Caco-2 (cell line): ENCODE results near the gene MAD1L1. TPM values are rescaled to one million over a fixed set of nuclear protein-coding genes. Genes with fewer than 3 reads are reported as not detected.
A peak's percentile ranks its signal among the peaks of the same experiment; 100 is the strongest.

Source experiments
- BruUV-seq: library from RNA; stranded (reverse); fragments of 400-500 nt; replicated peaks from 2 replicates; lab custom pipeline; 2021; lab: Mats Ljungman, UMichigan
- CTCF ChIA-PET: fragments of 300-600 bp; sonication (Branson Sonifier 250); formaldehyde crosslinking; loops from one replicate; lab custom pipeline; 2022; ENCODE audit warnings: antibody characterized with exemption; lab: Charles Lee
- POLR2A ChIA-PET: fragments of 300-600 bp; sonication (Branson Sonifier 250); formaldehyde crosslinking; loops from one replicate; lab custom pipeline; 2022; ENCODE audit warnings: antibody characterized with exemption; lab: Charles Lee
- DNase-seq, 2 experiments: peaks; one replicate each; pipeline versions ENCODE4 v3.0.0 to v3.0.0-alpha.2; 2020 to 2022
- H3K27me3 ChIP-seq: replicated peaks from 2 replicates; pipeline ENCODE4 v1.6.0; 2011; ENCODE audit warnings: low read length; ENCODE audit not compliant: control insufficient read depth, insufficient read depth
- H3K36me3 ChIP-seq: 2 replicates; pipeline ENCODE4 v1.5.1; 2011; ENCODE audit warnings: low read length; ENCODE audit not compliant: control insufficient read depth, insufficient read depth
- H3K4me1 ChIP-seq: fragments of 250-450 bp; sonication (Bioruptor Pico); 2 replicates; pipeline ENCODE4 v1.5.1; 2020; ENCODE audit warnings: mild to moderate bottlenecking
- H3K4me3 ChIP-seq: 2 replicates; pipeline ENCODE4 v1.5.1; 2011; ENCODE audit warnings: low read depth, mild to moderate bottlenecking, control low read depth, low read length
- H3K9me3 ChIP-seq: fragments of 250-450 bp; sonication (Bioruptor Pico); 2 replicates; pipeline ENCODE4 v1.5.1; 2020; ENCODE audit warnings: mild to moderate bottlenecking, moderate library complexity
- H3K27ac Mint-ChIP-seq: one replicate; pipeline ENCODE4 v1.8.0; 2022; ENCODE audit warnings: mixed read lengths; ENCODE audit not compliant: unreplicated experiment
- H3K27me3 Mint-ChIP-seq: one replicate; pipeline ENCODE4 v1.8.0; 2022; ENCODE audit warnings: mixed read lengths; ENCODE audit not compliant: insufficient read depth, unreplicated experiment
- H3K36me3 Mint-ChIP-seq: one replicate; pipeline ENCODE4 v1.8.0; 2022; ENCODE audit warnings: mild to moderate bottlenecking, mixed read lengths; ENCODE audit not compliant: insufficient read depth, unreplicated experiment
- H3K4me1 Mint-ChIP-seq: one replicate; pipeline ENCODE4 v1.8.0; 2022; ENCODE audit warnings: low read depth, mixed read lengths; ENCODE audit not compliant: unreplicated experiment
- H3K4me3 Mint-ChIP-seq: one replicate; pipeline ENCODE4 v1.8.0; 2022; ENCODE audit warnings: mild to moderate bottlenecking, moderate library complexity, mixed read lengths; ENCODE audit not compliant: unreplicated experiment
- H3K9me3 Mint-ChIP-seq: one replicate; pipeline ENCODE4 v1.8.0; 2022; ENCODE audit warnings: mixed read lengths; ENCODE audit not compliant: unreplicated experiment
- intact Hi-C: fragments of 100-400 bp; cut with micrococcal nuclease; formaldehyde crosslinking; loops from one replicate; pipeline ENCODE4 v1.10.0; 2022; ENCODE audit not compliant: unreplicated experiment
- total RNA-seq: library from RNA; stranded (reverse); gene quantifications from 2 replicates; pipeline ENCODE4 v1.2.3, GENCODE V29; 2022
- TF ChIP-seq, protein P1 (sequence below), 2 experiments: fragments of 200-600 bp in 1 of 2; IDR thresholded peaks; 1 replicate in 1 of 2; 2 replicates in 1 of 2; pipeline versions ENCODE4 v1.5.1 to v1.8.0; 2011 to 2022; ENCODE audit warnings: antibody characterized with exemption in 1 of 2, control low read depth in 1 of 2, inconsistent platforms in 1 of 2, low read depth in 1 of 2, low read length in 1 of 2, mild to moderate bottlenecking in 1 of 2, moderate library complexity in 1 of 2; ENCODE audit not compliant: insufficient read depth in 1 of 2, severe bottlenecking in 1 of 2, unreplicated experiment in 1 of 2

Gene MAD1L1
- total RNA-seq, 1 experiment from 2014 or later = 58.6 TPM

DNA sequence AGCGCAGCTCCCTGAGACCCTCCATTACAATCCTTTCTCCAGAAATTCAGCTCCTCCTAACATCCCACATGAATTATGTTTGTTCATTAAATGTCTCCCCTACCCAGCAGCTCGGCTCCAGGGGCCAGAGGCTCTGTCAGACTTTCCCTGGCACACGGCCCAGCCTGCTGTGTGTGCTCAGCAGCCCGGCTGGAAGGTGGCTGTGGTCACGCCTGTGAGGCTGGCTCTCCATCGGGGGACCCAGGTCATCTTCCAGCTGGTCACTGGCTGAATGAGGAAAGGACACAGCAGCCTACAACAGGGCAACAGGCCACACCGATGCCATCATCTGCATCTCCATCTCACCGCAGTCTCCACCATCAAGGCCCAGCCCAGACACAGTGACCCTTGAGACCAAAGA, 219.8 kb downstream of the MAD1L1 start:
- no peaks in the 10 kb centered on the region for H3K27me3 ChIP-seq
- no peak overlapping the region for H3K4me3 Mint-ChIP-seq
- no peaks in the 10 kb centered on the region for H3K4me1 ChIP-seq
- no peaks in the 10 kb centered on the region for H3K4me1 Mint-ChIP-seq
- no peaks in the 10 kb centered on the region; the same call in 1 of the 2 replicates for H3K36me3 ChIP-seq
- intact Hi-C loops = no loop called here
- TF ChIP-seq, protein P1, sequence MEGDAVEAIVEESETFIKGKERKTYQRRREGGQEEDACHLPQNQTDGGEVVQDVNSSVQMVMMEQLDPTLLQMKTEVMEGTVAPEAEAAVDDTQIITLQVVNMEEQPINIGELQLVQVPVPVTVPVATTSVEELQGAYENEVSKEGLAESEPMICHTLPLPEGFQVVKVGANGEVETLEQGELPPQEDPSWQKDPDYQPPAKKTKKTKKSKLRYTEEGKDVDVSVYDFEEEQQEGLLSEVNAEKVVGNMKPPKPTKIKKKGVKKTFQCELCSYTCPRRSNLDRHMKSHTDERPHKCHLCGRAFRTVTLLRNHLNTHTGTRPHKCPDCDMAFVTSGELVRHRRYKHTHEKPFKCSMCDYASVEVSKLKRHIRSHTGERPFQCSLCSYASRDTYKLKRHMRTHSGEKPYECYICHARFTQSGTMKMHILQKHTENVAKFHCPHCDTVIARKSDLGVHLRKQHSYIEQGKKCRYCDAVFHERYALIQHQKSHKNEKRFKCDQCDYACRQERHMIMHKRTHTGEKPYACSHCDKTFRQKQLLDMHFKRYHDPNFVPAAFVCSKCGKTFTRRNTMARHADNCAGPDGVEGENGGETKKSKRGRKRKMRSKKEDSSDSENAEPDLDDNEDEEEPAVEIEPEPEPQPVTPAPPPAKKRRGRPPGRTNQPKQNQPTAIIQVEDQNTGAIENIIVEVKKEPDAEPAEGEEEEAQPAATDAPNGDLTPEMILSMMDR (IDR thresholded peaks at IDR 0.05; ENCODE audit: insufficient read depth in 1 of 2, low read depth in 1 of 2, low read length in 1 of 2, severe bottlenecking in 1 of 2, unreplicated experiment in 1 of 2) = no peak
- no peak overlapping the region for H3K27ac Mint-ChIP-seq
- no peaks in the 10 kb centered on the region for H3K9me3 ChIP-seq
- H3K27me3 Mint-ChIP-seq = no peaks in the 10 kb centered on the region
- peak in 1 of 2 experiments; percentile 19 for DNase-seq
- peaks cover 6% of the 10 kb centered on the region for H3K36me3 Mint-ChIP-seq
- H3K4me3 ChIP-seq = no peak overlapping the region
- CTCF ChIA-PET = no interaction called here
- POLR2A ChIA-PET = no interaction called here
- no TSS peak for BruUV-seq
- H3K9me3 Mint-ChIP-seq = no peaks in the 10 kb centered on the region

DNA sequence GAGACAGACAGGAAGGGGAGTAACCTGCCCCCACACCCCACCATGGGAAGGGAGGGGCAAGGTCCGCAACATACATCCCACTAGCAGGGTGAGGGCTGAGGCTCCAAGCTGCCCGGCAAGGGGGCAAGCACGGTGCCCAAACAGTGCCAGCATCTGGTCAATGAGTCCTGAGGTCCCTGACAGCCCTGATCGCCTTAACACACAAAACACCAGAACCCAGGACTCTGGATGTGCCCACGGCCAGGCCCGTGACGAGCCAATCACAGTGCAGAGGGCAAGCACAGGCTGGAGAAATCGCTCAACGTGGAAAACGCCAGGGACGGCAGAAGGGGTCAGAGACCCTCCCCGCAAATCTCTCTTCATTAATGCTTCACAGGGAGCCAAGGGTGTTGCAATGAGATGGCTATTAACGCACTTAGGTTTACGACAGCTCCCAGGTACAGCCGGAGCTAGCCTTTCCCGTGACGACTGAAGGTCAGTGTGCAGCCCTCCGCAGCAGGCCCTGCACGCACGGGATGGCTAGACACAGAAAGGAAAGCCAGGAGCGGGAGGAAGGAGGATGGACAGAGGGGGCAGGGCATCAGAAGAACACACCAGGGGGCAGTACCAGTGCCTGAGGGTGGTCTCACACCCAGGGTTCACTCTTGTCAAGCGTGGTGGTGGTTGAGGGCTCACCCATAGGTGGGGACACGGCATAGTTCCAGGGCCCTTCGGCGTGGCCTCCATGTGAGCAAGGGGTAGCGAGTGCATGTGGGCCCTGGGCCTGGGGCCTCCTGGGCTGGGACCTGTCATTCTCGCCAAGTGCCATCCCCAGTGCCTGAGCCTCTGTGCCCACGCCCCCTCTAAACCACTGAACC, 220.5 kb downstream of the MAD1L1 start:
- Mint-ChIP-seq H3K4me3 (no peak overlapping the region), H3K27ac (no peak overlapping the region), H3K4me1 (no peaks in the 10 kb centered on the region), H3K9me3 (no peaks in the 10 kb centered on the region), H3K27me3 (no peaks in the 10 kb centered on the region), H3K36me3 (no peaks in the 10 kb centered on the region)
- TF ChIP-seq, protein P1 (IDR thresholded peaks at IDR 0.05; ENCODE audit: insufficient read depth in 1 of 2, low read depth in 1 of 2, low read length in 1 of 2, severe bottlenecking in 1 of 2, unreplicated experiment in 1 of 2) = no peak
- Histone ChIP-seq H3K4me3 (no peak overlapping the region), H3K4me1 (no peaks in the 10 kb centered on the region), H3K27me3 (no peaks in the 10 kb centered on the region), H3K36me3 (no peaks in the 10 kb centered on the region; the same call in 1 of the 2 replicates), H3K9me3 (no peaks in the 10 kb centered on the region)
- DNase-seq = peak in 1 of 2 experiments; percentile 34
- intact Hi-C loops = no loop called here
- no TSS peak for BruUV-seq
- CTCF ChIA-PET = no interaction called here
- POLR2A ChIA-PET = no interaction called here

DNA sequence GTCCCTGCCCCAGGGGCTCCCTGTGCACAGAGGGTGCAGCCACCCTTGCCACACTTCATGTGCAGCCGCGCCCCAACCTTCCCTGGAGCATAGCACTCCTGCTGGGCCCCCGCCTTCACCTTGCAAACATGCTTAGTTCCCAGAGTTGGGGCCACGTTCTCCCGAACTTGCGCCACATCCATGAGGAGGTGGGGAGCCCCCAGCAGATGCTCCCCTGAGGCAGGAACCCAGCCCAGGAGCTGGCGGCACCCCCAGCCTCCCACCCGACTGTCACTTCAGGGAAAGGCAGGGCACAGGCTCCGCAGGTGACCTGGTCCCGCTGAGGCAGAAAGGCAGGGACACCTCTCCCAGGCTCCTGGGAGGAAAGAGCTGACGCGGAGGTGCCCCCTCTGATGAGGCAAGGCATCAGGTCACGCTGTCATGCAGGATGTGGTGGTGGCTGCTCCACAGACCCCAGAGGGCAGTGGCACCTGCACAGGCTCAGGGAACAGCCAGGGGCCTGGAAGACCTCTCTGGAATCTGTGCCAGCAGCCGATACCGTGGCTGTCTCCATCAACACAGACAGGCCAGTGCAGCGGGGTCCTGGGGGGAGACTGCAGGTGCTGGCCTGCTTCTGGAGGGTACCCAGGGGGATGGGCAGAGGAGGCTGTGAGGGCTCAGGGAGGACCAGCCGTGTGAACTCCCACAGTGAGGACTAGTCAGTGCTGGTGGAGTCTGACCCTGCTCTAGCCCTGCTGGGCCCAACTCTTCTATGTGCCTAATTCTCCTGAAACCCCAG, 221.3 kb downstream of the MAD1L1 start:
- no peak overlapping the region for H3K4me3 ChIP-seq
- TF ChIP-seq, protein P1 (IDR thresholded peaks at IDR 0.05; ENCODE audit: insufficient read depth in 1 of 2, low read depth in 1 of 2, low read length in 1 of 2, severe bottlenecking in 1 of 2, unreplicated experiment in 1 of 2) = no peak
- BruUV-seq = no TSS peak
- H3K4me3 Mint-ChIP-seq = no peak overlapping the region
- no peaks in the 10 kb centered on the region; the same call in 1 of the 2 replicates for H3K36me3 ChIP-seq
- H3K9me3 ChIP-seq = no peaks in the 10 kb centered on the region
- CTCF ChIA-PET = no interaction called here
- no peaks in the 10 kb centered on the region for H3K4me1 ChIP-seq
- no peaks in the 10 kb centered on the region for H3K9me3 Mint-ChIP-seq
- POLR2A ChIA-PET = no interaction called here
- H3K36me3 Mint-ChIP-seq = peaks cover 3% of the 10 kb centered on the region
- intact Hi-C loops = no loop called here
- no peaks in the 10 kb centered on the region for H3K4me1 Mint-ChIP-seq
- H3K27me3 ChIP-seq = no peaks in the 10 kb centered on the region
- DNase-seq = peak in 1 of 2 experiments; percentile 35
- no peaks in the 10 kb centered on the region for H3K27me3 Mint-ChIP-seq
- no peak overlapping the region for H3K27ac Mint-ChIP-seq
